K562 (cell line): ENCODE results near the gene CSTB. TPM values are rescaled to one million over a fixed set of nuclear protein-coding genes. Genes with fewer than 3 reads are reported as not detected.

Experiments
- ERF ChIP-seq: fragments of 450-650 bp; formaldehyde crosslinking; IDR thresholded peaks from 2 replicates; pipeline ENCODE4 v1.4.0; 2020; ENCODE audit warnings: mild to moderate bottlenecking, mixed read lengths
- HNRNPL ChIP-seq: fragments of 200-400 bp; formaldehyde crosslinking; IDR thresholded peaks from 2 replicates; pipeline ENCODE4 v1.6.1; 2017; ENCODE audit warnings: low read depth, mild to moderate bottlenecking, low read length
- NEUROD1 ChIP-seq: fragments of 150-350 bp; IDR thresholded peaks from 2 replicates; pipeline ENCODE4 v1.6.1; 2014; ENCODE audit warnings: borderline replicate concordance, low read length, low read depth; ENCODE audit not compliant: partially characterized antibody
- NFE2L1 ChIP-seq: fragments of 450-650 bp; IDR thresholded peaks from 2 replicates; pipeline ENCODE4 v1.6.1; 2016; ENCODE audit warnings: missing genetic modification characterization, low read depth, mild to moderate bottlenecking, missing compliant biosample characterization, moderate library complexity, borderline replicate concordance
- TAF7 ChIP-seq: fragments of 450-650 bp; IDR thresholded peaks from 2 replicates; pipeline ENCODE4 v1.6.1; 2016; ENCODE audit warnings: missing genetic modification characterization, missing compliant biosample characterization
- TFE3 ChIP-seq: fragments of 450-650 bp; formaldehyde crosslinking; IDR thresholded peaks from 2 replicates; pipeline ENCODE4 v1.4.0; 2020; ENCODE audit warnings: mild to moderate bottlenecking, mixed read lengths
- ZNF318 ChIP-seq, 2 experiments: fragments of 450-650 bp; IDR thresholded peaks; 2 replicates each; pipeline ENCODE4 v1.6.1; 2016; ENCODE audit warnings: mild to moderate bottlenecking in 2 of 2, borderline replicate concordance in 1 of 2, low read depth in 1 of 2, moderate library complexity in 1 of 2
- ZNF395 ChIP-seq: fragments of 200-800 bp; sonication (Bioruptor generic); IDR thresholded peaks from 2 replicates; pipeline ENCODE4 v1.6.1; 2017; ENCODE audit warnings: missing genetic modification characterization, missing compliant biosample characterization
- ZZZ3 ChIP-seq: fragments of 450-650 bp; IDR thresholded peaks from 2 replicates; pipeline ENCODE4 v1.6.1; 2016; ENCODE audit warnings: antibody characterized with exemption, mild to moderate bottlenecking, moderate library complexity
- polyA plus RNA-seq, 8 experiments: library from polyadenylated mRNA; depleted of rRNA in 4 of 8; stranded (reverse) in 5 of 8; unstranded in 3 of 8; fragments of >200 nt; fragmentation: Nextera tagmentation in 2 of 8; fragmentation: Illumina TruSeq in 1 of 8; extraction: Ambion mirVana in 2 of 8; extraction: Trizol in 1 of 8; gene quantifications; 2 replicates each; pipeline versions ENCODE4 v1.2.1 to v1.2.3, GENCODE V29; 2011 to 2014; ENCODE audit warnings: inconsistent platforms in 1 of 8, missing spikeins in 1 of 8
- total RNA-seq, 7 experiments: library from RNA; depleted of rRNA in 6 of 7; stranded (reverse); fragments of >200 nt in 6 of 7; fragmentation: Illumina TruSeq in 2 of 7; extraction: Trizol in 2 of 7; gene quantifications; 2 replicates each; pipeline versions ENCODE4 v1.2.1 to v1.2.3, GENCODE V29; 2011 to 2021; ENCODE audit warnings: low replicate concordance in 1 of 7

CSTB gene
- total and polyA plus RNA-seq, 9 of the 15 experiments (the other 6 are each of a cell fraction or from before 2014, with no cell fraction given), result 12.4 to 65.0 (median 31.7) TPM

GRCh38 chr21:43767984-43768867, 7.9 kb downstream of the CSTB start (continued):
- TF ChIP-seq ZNF318 (IDR thresholded peaks at IDR 0.05; ENCODE audit: borderline replicate concordance in 1 of 2, low read depth in 1 of 2) (no peak), TFE3 (CRISPR knock-in tag) (no peak; the same call in 1 of the 2 replicates), ZNF395 (CRISPR knock-in tag) (peak; percentile 91), NEUROD1 (peak; percentile 54), TAF7 (tag) (peak; percentile 30; the same call in 1 of the 2 replicates), NFE2L1 (tag) (peak; percentile 93), ERF (peak; percentile 6; the same call in 1 of the 2 replicates), HNRNPL (peak; percentile 39; the same call in 1 of the 2 replicates), ZZZ3 (no peak; the same call in 1 of the 2 replicates)
